ENCODE results near the gene PPP1R12C.
A peak's percentile ranks its signal among the peaks of the same experiment; 100 is the strongest.

Gene PPP1R12C

DNA sequence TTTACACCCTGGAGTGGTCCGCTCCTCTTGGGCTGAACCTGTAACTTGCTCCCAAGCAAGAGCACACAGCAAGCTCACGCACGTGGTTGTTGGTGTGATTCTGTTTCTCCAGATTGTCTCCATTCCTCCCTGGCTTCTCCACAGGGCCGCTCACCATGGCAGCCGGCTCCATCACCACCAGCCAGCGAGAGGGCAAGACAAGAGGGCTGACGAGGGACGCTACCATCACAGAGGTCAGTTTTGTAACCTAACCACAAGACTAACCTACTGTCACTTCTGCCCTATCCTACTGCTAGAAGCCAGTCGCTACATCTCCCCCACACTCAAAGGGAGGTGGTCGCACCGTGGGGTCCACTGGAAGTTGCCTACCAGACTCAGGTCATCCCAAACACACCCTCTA, 74.7 kb downstream of the PPP1R12C start:
- Mint-ChIP-seq H3K4me1 (peaks cover 19% of the 10 kb centered on the region), H3K4me3 (peak overlapping the region; percentile 57), H3K9me3 (no peaks in the 10 kb centered on the region), H3K36me3 (peaks cover 37% of the 10 kb centered on the region), H3K27ac (peak overlapping the region; percentile 74)
- ATAC-seq (no peak), DNase-seq (ENCODE audit: low spot score in 2 of 2) (no peak)

DNA sequence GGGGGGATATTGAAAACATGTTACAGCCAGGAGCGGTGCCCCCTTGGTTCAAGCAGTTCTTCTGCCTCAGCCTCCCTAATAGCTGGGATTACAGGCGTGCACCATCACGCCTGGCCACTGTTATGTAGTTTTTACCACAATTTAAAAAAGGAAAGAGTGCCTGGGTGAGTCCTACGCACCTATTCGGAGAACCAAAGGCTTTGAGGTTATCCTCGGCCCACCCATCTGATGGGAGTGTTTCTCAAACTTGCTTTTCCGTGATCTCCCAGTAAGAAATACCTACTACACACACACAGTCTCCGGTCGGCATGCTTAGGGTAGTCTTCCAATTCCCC, 75.1 kb downstream of the PPP1R12C start:
- DNase-seq (ENCODE audit: low spot score in 2 of 2), result no peak
- H3K4me3 Mint-ChIP-seq, result peak overlapping the region; percentile 57
- no peak for ATAC-seq
- H3K36me3 Mint-ChIP-seq, result peaks cover 37% of the 10 kb centered on the region
- no peaks in the 10 kb centered on the region for H3K9me3 Mint-ChIP-seq
- peak overlapping the region; percentile 74 for H3K27ac Mint-ChIP-seq
- H3K4me1 Mint-ChIP-seq, result peaks cover 19% of the 10 kb centered on the region

DNA sequence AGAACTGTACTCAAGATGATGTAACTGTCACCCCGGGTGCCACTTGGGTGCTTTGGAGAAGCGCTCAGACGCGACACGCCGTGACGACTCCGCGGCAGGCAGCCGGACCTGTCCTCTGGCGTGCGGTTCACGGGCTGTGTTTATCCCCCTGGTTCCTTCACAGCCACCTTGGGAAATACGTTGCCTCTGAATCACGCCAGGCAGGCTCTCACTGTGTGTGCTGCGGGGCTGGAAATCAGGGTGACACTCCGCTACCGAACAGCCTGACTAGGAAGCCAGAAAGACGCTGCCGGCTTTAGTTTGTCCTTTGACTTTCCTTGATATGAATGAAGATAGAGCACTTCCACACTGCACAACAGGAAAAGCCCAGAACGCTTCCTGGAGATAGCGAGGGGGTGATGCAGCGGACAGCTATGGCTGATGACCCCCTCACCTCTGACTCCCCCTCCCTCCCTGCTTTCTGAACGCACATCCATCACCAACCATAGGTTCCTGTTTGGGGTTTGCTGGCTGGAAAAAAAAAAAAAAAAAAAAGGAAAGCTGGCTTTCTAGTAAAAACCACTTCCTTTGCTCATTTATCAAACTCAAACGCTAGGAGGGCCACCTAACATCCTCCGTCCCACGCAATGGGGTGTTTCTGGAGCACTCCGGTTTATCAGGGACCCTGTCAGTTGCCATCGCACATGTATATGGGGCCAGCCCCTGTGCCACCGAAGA, 75.7 kb downstream of the PPP1R12C start:
- Mint-ChIP-seq H3K27ac (peak overlapping the region; percentile 74), H3K4me1 (peaks cover 19% of the 10 kb centered on the region), H3K36me3 (peaks cover 35% of the 10 kb centered on the region), H3K9me3 (no peaks in the 10 kb centered on the region), H3K4me3 (peak overlapping the region; percentile 57)
- ATAC-seq, result peak; percentile 66
- no peak for DNase-seq (ENCODE audit: low spot score in 2 of 2)

DNA sequence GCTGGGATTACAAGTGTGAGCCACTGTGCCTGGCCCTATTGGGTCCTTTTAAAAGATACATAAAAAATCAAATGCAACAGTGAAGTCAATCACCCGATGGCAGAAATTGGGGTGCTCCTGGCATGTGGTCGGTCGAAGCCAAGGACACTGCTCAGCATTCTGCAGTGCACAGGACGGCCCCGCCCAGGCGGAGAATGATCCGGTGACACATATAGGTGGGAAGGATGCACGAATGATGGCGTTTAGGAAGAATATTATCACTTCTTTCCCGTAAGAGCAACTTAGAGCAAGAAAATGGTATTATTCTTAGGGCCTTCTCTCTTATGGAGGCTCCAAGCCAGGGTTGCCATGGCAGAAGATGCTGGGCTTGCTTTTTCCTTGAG, 76.2 kb downstream of the PPP1R12C start:
- H3K4me3 Mint-ChIP-seq, result peak overlapping the region; percentile 57
- H3K27ac Mint-ChIP-seq, result peak overlapping the region; percentile 74
- DNase-seq (ENCODE audit: low spot score in 2 of 2) (no peak), ATAC-seq (no peak)
- peaks cover 19% of the 10 kb centered on the region for H3K4me1 Mint-ChIP-seq
- no peaks in the 10 kb centered on the region for H3K9me3 Mint-ChIP-seq
- H3K36me3 Mint-ChIP-seq, result peaks cover 30% of the 10 kb centered on the region
